Common myeloid progenitor, CD34-positive (primary cell): ENCODE data around the gene FAM228B.
A peak's percentile ranks its signal among the peaks of the same experiment; 100 is the strongest.

Source experiments
- CTCF ChIA-PET: fragments of 350-600 bp; sonication (Branson Sonifier 250); formaldehyde crosslinking; loops from one replicate; lab custom pipeline; 2021; ENCODE audit warnings: antibody characterized with exemption; lab: Charles Lee
- POLR2A ChIA-PET: fragments of 350-600 bp; sonication (Branson Sonifier 250); formaldehyde crosslinking; loops from one replicate; lab custom pipeline; 2021; ENCODE audit warnings: antibody characterized with exemption; lab: Charles Lee
- DNase-seq, 3 donors: peaks; one replicate each; pipeline versions ENCODE4 v3.0.0 to v3.0.0-alpha.2; 2013
- H3K27ac ChIP-seq, 2 experiments: 1 replicate in 1 of 2; 2 replicates in 1 of 2; pipeline ENCODE4 v1.7.0; 2013; ENCODE audit warnings: inconsistent platforms in 2 of 2, low read length in 2 of 2, mild to moderate bottlenecking in 2 of 2, low read depth in 1 of 2, moderate library complexity in 1 of 2; ENCODE audit not compliant: severe bottlenecking in 2 of 2, insufficient read depth in 1 of 2, poor library complexity in 1 of 2
- H3K27me3 ChIP-seq, 5 experiments: replicated peaks in 2 of 5; 1 replicate in 3 of 5; 2 replicates in 2 of 5; pipeline versions ENCODE4 v1.6.1 to v1.7.0; 2013; ENCODE audit warnings: low read length in 4 of 5, mild to moderate bottlenecking in 2 of 5, moderate library complexity in 2 of 5, inconsistent platforms in 1 of 5; ENCODE audit not compliant: insufficient read depth in 5 of 5, control insufficient read depth in 4 of 5
- H3K36me3 ChIP-seq, 4 experiments: 1 replicate in 2 of 4; 2 replicates in 2 of 4; pipeline versions ENCODE4 v1.6.1 to v1.7.0; 2013; ENCODE audit warnings: low read length in 3 of 4, control low read depth in 1 of 4, mild to moderate bottlenecking in 1 of 4; ENCODE audit not compliant: control insufficient read depth in 4 of 4, insufficient read depth in 4 of 4
- H3K4me1 ChIP-seq, 4 experiments: 1 replicate in 3 of 4; 2 replicates in 1 of 4; pipeline versions ENCODE4 v1.6.1 to v1.7.1; 2013; ENCODE audit warnings: low read length in 3 of 4, mild to moderate bottlenecking in 3 of 4, control low read depth in 1 of 4, inconsistent platforms in 1 of 4, moderate library complexity in 1 of 4; ENCODE audit not compliant: control insufficient read depth in 4 of 4, insufficient read depth in 4 of 4; ENCODE audit errors: control extremely low read depth in 1 of 4
- H3K4me3 ChIP-seq, 7 experiments: 1 replicate in 4 of 7; 2 replicates in 3 of 7; pipeline versions ENCODE4 v1.5.1 to v1.7.0; 2013; ENCODE audit warnings: mild to moderate bottlenecking in 7 of 7, low read length in 6 of 7, moderate library complexity in 6 of 7, inconsistent platforms in 2 of 7, low read depth in 2 of 7, control low read depth in 1 of 7; ENCODE audit not compliant: insufficient read depth in 4 of 7, control insufficient read depth in 1 of 7; ENCODE audit errors: extremely low read depth in 1 of 7
- H3K9me3 ChIP-seq, 5 experiments: 1 replicate in 4 of 5; 2 replicates in 1 of 5; pipeline versions ENCODE4 v1.6.1 to v1.7.1; 2013; ENCODE audit warnings: low read length in 4 of 5, mild to moderate bottlenecking in 2 of 5, inconsistent platforms in 1 of 5, low read depth in 1 of 5, moderate library complexity in 1 of 5; ENCODE audit not compliant: control insufficient read depth in 4 of 5, insufficient read depth in 2 of 5; ENCODE audit errors: control extremely low read depth in 1 of 5
- WGBS: methylation state at CpG from one replicate; pipeline ENCODE4 v1.1.5; 2013; ENCODE audit not compliant: insufficient coverage; 5-methylcytosine and 5-hydroxymethylcytosine counted together

Gene FAM228B

GRCh38 chr2:24077879-24078278, 45.4 kb upstream of the FAM228B start:
- WGBS = 73% methylated on average over 2 of the region's 2 CpGs

GRCh38 chr2:24080701-24081100, 42.6 kb upstream of the FAM228B start:
- no peak for DNase-seq
- no peaks in the 10 kb centered on the region for H3K27me3 ChIP-seq
- H3K4me3 ChIP-seq = no peak overlapping the region
- H3K9me3 ChIP-seq = no peaks in the 10 kb centered on the region
- CTCF ChIA-PET = interaction anchor here (0.6 to 1.3 kb wide), 2 partner anchors 9 to 19 kb away, joined by 3 read pairs; no protein-coding TSS in a partner anchor
- no peak overlapping the region for H3K27ac ChIP-seq
- POLR2A ChIA-PET = no interaction called here
- WGBS = 100% methylated on average over 2 of the region's 2 CpGs
- H3K4me1 ChIP-seq = peaks cover 19 to 41% (median 32%) of the 10 kb centered on the region in 4 experiments
- H3K36me3 ChIP-seq = peaks cover 0 to 34% (median 22%) of the 10 kb centered on the region in 4 experiments

More at GRCh38 chr2:24077879-24078278, 45.4 kb upstream of the FAM228B start:
- peak in 1 of 3 donors; percentile 25 for DNase-seq
- H3K27me3 ChIP-seq = no peaks in the 10 kb centered on the region
- POLR2A ChIA-PET = interaction anchor here (2.1 kb wide), 1 partner anchor 31 kb away, joined by 12 read pairs; the partner anchor contains the start of gene WDCP
- CTCF ChIA-PET = interaction anchor here (1.4 to 1.5 kb wide), 2 partner anchors 12 to 151 kb away, joined by 3 to 5 read pairs; partner anchors contain the start of gene ATAD2B
- peaks cover 1 to 43% (median 26%) of the 10 kb centered on the region in 4 experiments for H3K36me3 ChIP-seq
- peak overlapping the region; percentile 84 to 93 for H3K27ac ChIP-seq
- H3K4me1 ChIP-seq = peaks cover 13 to 32% (median 23%) of the 10 kb centered on the region in 4 experiments
- H3K4me3 ChIP-seq = peak overlapping the region in 6 of 7 experiments; percentile 76 to 99 (median 89)
- no peaks in the 10 kb centered on the region for H3K9me3 ChIP-seq

- WGBS = 98% methylated on average over 5 of the region's 8 CpGs
- H3K4me3 ChIP-seq = peak overlapping the region; percentile 77 to 91 (median 84)
- H3K4me1 ChIP-seq = peaks cover 14 to 34% (median 23%) of the 10 kb centered on the region in 4 experiments
- DNase-seq = no peak
- CTCF ChIA-PET = interaction anchor here (0.9 to 3.0 kb wide), 23 partner anchors 10 to 157 kb away, joined by 3 to 25 read pairs (median 5); partner anchors contain the start of genes ATAD2B and MFSD2B
- POLR2A ChIA-PET = interaction anchor here (1.3 to 1.7 kb wide), 2 partner anchors 12 to 156 kb away, joined by 4 to 7 read pairs; partner anchors contain the start of gene ATAD2B
- peak overlapping the region; percentile 27 to 82 for H3K27ac ChIP-seq
- H3K9me3 ChIP-seq = no peaks in the 10 kb centered on the region
- peaks cover 0 to 40% (median 23%) of the 10 kb centered on the region in 4 experiments for H3K36me3 ChIP-seq
- H3K27me3 ChIP-seq = no peaks in the 10 kb centered on the region
Measured at GRCh38 chr2:24082787-24083566, 40.3 kb upstream of the FAM228B start.

- peak overlapping the region; percentile 27 to 82 for H3K27ac ChIP-seq
Measured at GRCh38 chr2:24083567-24084385, 39.5 kb upstream of the FAM228B start.

DNA sequence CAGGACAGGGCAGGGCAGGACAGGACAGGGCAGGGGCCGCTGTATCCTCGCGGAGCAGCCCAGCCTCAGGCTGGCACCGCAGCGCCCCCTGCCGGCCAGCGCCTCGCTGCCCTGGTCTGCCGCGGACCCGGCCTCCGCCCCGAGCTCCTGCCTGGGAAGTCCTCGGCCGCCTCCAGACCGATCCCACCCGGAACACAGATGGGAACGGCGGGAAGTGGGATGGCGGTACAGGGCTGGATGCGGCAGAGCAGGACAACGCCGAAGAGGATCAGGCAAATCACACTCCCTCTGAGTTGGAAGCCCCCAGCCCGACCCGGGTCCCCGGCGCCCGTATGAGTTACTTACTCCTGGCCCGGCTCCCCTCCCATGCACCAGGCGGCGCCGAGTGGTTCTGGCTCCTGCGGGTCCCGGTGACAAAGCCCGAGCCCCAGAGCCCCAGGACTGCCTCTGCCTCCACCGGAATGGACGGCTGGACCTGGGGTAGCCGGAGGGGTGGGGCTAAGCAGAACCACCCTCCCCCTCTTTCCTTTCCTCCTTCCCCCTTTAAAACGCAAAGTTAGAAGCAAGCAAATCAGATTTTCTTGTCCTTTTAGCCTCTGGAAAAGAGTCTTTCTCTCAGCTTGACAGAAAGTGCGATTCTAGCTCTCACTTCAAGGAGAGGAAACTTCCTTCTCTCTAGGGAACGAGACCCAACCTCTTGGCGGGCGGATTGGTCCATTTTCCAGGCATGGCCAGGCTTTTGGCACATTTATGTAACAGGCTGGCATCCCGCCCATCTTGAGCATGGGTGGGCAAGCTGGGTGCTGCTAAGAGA, 38.7 kb upstream of the FAM228B start, which contains the start of gene TP53I3:
Gene TP53I3, minus strand, starts transcription at position 449 of the 814 bp plus-strand sequence. CDS start 508 bp downstream, outside the sequence.
- CTCF ChIA-PET = interaction anchor here (0.6 to 3.0 kb wide), 30 partner anchors 8 to 839 kb away, joined by 3 to 25 read pairs (median 4); partner anchors contain the start of genes ATAD2B, SF3B6 and WDCP
- H3K36me3 ChIP-seq = peaks cover 0 to 44% (median 19%) of the 10 kb centered on the region in 4 experiments
- no peaks in the 10 kb centered on the region for H3K27me3 ChIP-seq
- WGBS = under 1% methylated on average over 32 of the region's 44 CpGs
- no peaks in the 10 kb centered on the region for H3K9me3 ChIP-seq
- H3K27ac ChIP-seq = peak within 1 kb of the TSS; percentile 46 to 82
- peaks cover 12 to 28% (median 20%) of the 10 kb centered on the region in 4 experiments for H3K4me1 ChIP-seq
- POLR2A ChIA-PET = interaction anchor here (0.6 to 1.7 kb wide), 6 partner anchors 8 to 260 kb away, joined by 3 to 8 read pairs (median 4); partner anchors contain the start of genes ATAD2B and SF3B6
- DNase-seq = peak; percentile 84 to 93 (median 91)
- H3K4me3 ChIP-seq = peak within 1 kb of the TSS; percentile 77 to 91 (median 84)

More at GRCh38 chr2:24083567-24084385, 39.5 kb upstream of the FAM228B start:
- Histone ChIP-seq H3K9me3 (no peaks in the 10 kb centered on the region), H3K4me1 (peaks cover 12 to 28% (median 20%) of the 10 kb centered on the region in 4 experiments), H3K36me3 (peaks cover 0 to 45% (median 23%) of the 10 kb centered on the region in 4 experiments), H3K4me3 (peak overlapping the region; percentile 77 to 91 (median 84)), H3K27me3 (no peaks in the 10 kb centered on the region)
- 10% methylated on average over 27 of the region's 30 CpGs for WGBS
- ChIA-PET POLR2A (interaction anchor here (0.7 to 1.7 kb wide), 5 partner anchors 8 to 259 kb away, joined by 3 to 8 read pairs (median 4); partner anchors contain the start of genes ATAD2B and SF3B6), CTCF (interaction anchor here (0.7 to 3.0 kb wide), 29 partner anchors 11 to 840 kb away, joined by 3 to 25 read pairs (median 4); partner anchors contain the start of genes ATAD2B, MFSD2B and WDCP)
- peak; percentile 92 to 97 (median 96) for DNase-seq
